GM23248 (cell line): ENCODE measurements around the gene RNF224. TPM values are rescaled to one million over a fixed set of nuclear protein-coding genes. Genes with fewer than 3 reads are reported as not detected.

ENCODE experiments used
- DNase-seq: peaks from one replicate; pipeline ENCODE4 v3.0.0-alpha.2; 2015
- H2AFZ ChIP-seq: fragments of 200-600 bp; sonication (generic); 2 replicates; pipeline ENCODE4 v1.6.1; 2016; ENCODE audit warnings: antibody characterized with exemption
- H3F3A ChIP-seq: fragments of 200-600 bp; sonication (generic); 2 replicates; pipeline ENCODE4 v1.6.1; 2016; ENCODE audit warnings: mild to moderate bottlenecking, antibody characterized with exemption, mixed run types; ENCODE audit not compliant: insufficient read depth
- H3K27ac ChIP-seq: fragments of 200-600 bp; sonication (generic); 2 replicates; pipeline ENCODE4 v1.5.1; 2016; ENCODE audit warnings: mild to moderate bottlenecking
- H3K27me3 ChIP-seq: fragments of 200-600 bp; sonication (generic); replicated peaks from 2 replicates; pipeline ENCODE4 v1.6.1; 2016; ENCODE audit warnings: mild to moderate bottlenecking; ENCODE audit not compliant: insufficient read depth
- H3K36me3 ChIP-seq: fragments of 200-600 bp; sonication (generic); 2 replicates; pipeline ENCODE4 v1.6.1; 2016; ENCODE audit warnings: low read depth, mild to moderate bottlenecking
- H3K4me1 ChIP-seq: fragments of 200-600 bp; sonication (generic); 2 replicates; pipeline ENCODE4 v1.6.1; 2016; ENCODE audit warnings: mild to moderate bottlenecking; ENCODE audit not compliant: insufficient read depth
- H3K4me2 ChIP-seq: fragments of 200-600 bp; sonication (generic); one replicate; pipeline ENCODE4 v1.6.1; 2016; ENCODE audit warnings: mild to moderate bottlenecking; ENCODE audit not compliant: unreplicated experiment
- H3K4me3 ChIP-seq: fragments of 200-600 bp; sonication (generic); 2 replicates; pipeline ENCODE4 v1.5.1; 2016; ENCODE audit warnings: mild to moderate bottlenecking
- H3K79me2 ChIP-seq: fragments of 200-600 bp; sonication (generic); 2 replicates; pipeline ENCODE4 v1.6.1; 2016; ENCODE audit warnings: mild to moderate bottlenecking; ENCODE audit not compliant: insufficient read depth
- H3K9ac ChIP-seq: fragments of 200-600 bp; sonication (generic); 2 replicates; pipeline ENCODE4 v1.6.1; 2016; ENCODE audit warnings: mild to moderate bottlenecking
- H3K9me2 ChIP-seq: fragments of 200-600 bp; sonication (generic); 2 replicates; pipeline ENCODE4 v1.6.1; 2016; ENCODE audit warnings: mixed run types, mild to moderate bottlenecking, moderate library complexity; ENCODE audit not compliant: insufficient read depth
- H3K9me3 ChIP-seq: fragments of 200-600 bp; sonication (generic); one replicate; pipeline ENCODE4 v1.6.1; 2017; ENCODE audit warnings: low read depth
- H4K20me1 ChIP-seq: fragments of 200-600 bp; sonication (generic); 2 replicates; pipeline ENCODE4 v1.6.0; 2016; ENCODE audit not compliant: insufficient read depth
- EZH2 ChIP-seq: fragments of 200-600 bp; sonication (generic); IDR thresholded peaks from 2 replicates; pipeline ENCODE4 v1.6.1; 2018; ENCODE audit warnings: antibody characterized with exemption, mild to moderate bottlenecking; ENCODE audit not compliant: insufficient read depth, poor library complexity, severe bottlenecking
- EZH2phosphoT487 ChIP-seq: fragments of 200-600 bp; sonication (generic); IDR thresholded peaks from 2 replicates; pipeline ENCODE4 v1.6.1; 2018; ENCODE audit warnings: antibody characterized with exemption, moderate library complexity, mild to moderate bottlenecking, low read depth; ENCODE audit not compliant: insufficient read depth
- WGBS, 2 experiments: methylation state at CpG; one replicate each; pipeline ENCODE4 v1.1.6; 2015 to 2017; ENCODE audit warnings: low lambda C conversion rate in 2 of 2, low coverage in 1 of 2; ENCODE audit errors: missing lambda C conversion rate in 2 of 2; 5-methylcytosine and 5-hydroxymethylcytosine counted together
- in situ Hi-C: fragments of 300-500 bp; cut with MboI; formaldehyde crosslinking; loops from 2 replicates; pipeline ENCODE4 v1.15.0; 2020
- polyA plus RNA-seq: library from polyadenylated mRNA; unstranded; fragments of >200 nt; fragmentation: Nextera tagmentation; extraction: Ambion mirVana; gene quantifications from 2 replicates; pipeline ENCODE4 v1.2.1, GENCODE V29; 2016
- total RNA-seq: library from RNA; depleted of rRNA; stranded (reverse); fragments of >200 nt; shearing (Covaris generic); gene quantifications from 2 replicates; pipeline ENCODE4 v1.2.3, GENCODE V29; 2014

Gene RNF224
- total and polyA plus RNA-seq, 2 experiments from 2014 or later, result not detected

- Histone ChIP-seq H3K9me3 (no peaks in the 10 kb centered on the region), H3K27me3 (no peaks in the 10 kb centered on the region), H2AFZ (no peak overlapping the region), H3K9ac (no peak overlapping the region), H3K4me1 (peaks cover 13% of the 10 kb centered on the region; the same call in 1 of the 2 replicates), H3K4me3 (no peak overlapping the region), H3K36me3 (peaks cover 18% of the 10 kb centered on the region), H3F3A (peaks cover 22% of the 10 kb centered on the region), H4K20me1 (peaks cover 19% of the 10 kb centered on the region; the same call in 1 of the 2 replicates), H3K27ac (no peak overlapping the region), H3K79me2 (peaks cover 31% of the 10 kb centered on the region), H3K9me2 (no peaks in the 10 kb centered on the region), H3K4me2 (no peak overlapping the region)
- in situ Hi-C loops, result no loop called here
- no peak for TF ChIP-seq EZH2phosphoT487
- TF ChIP-seq EZH2, result no peak
- 34 to 37% methylated on average over 36 of the region's 36 CpGs for WGBS, 2 experiments
- peak; percentile 36 for DNase-seq
Measured at GRCh38 chr9:137244486-137245449, 17.5 kb downstream of the RNF224 start.

GRCh38 chr9:137245450-137246421, 18.4 kb downstream of the RNF224 start:
- Histone ChIP-seq H3K4me2 (no peak overlapping the region), H3K27me3 (no peaks in the 10 kb centered on the region), H3K27ac (no peak overlapping the region), H3K9ac (no peak overlapping the region), H2AFZ (no peak overlapping the region), H3K4me3 (no peak overlapping the region), H3K4me1 (peaks cover 13% of the 10 kb centered on the region; the same call in 1 of the 2 replicates), H3F3A (peaks cover 22% of the 10 kb centered on the region), H3K36me3 (peaks cover 18% of the 10 kb centered on the region), H3K9me3 (no peaks in the 10 kb centered on the region), H4K20me1 (peaks cover 19% of the 10 kb centered on the region; the same call in 1 of the 2 replicates), H3K9me2 (no peaks in the 10 kb centered on the region), H3K79me2 (peaks cover 30% of the 10 kb centered on the region)
- no peak for DNase-seq
- in situ Hi-C loops, result no loop called here
- TF ChIP-seq EZH2 (no peak), EZH2phosphoT487 (no peak)
- 81 to 82% methylated on average over 25 of the region's 25 CpGs for WGBS, 2 experiments

- H4K20me1 ChIP-seq, result peaks cover 17% of the 10 kb centered on the region; the same call in 1 of the 2 replicates
- no peak overlapping the region for H3K9ac ChIP-seq
- no peak overlapping the region for H3K27ac ChIP-seq
- no peak overlapping the region for H3K4me3 ChIP-seq
- peaks cover 11% of the 10 kb centered on the region; the same call in 1 of the 2 replicates for H3K4me1 ChIP-seq
- no peak for DNase-seq
- peaks cover 22% of the 10 kb centered on the region for H3F3A ChIP-seq
- in situ Hi-C loops, result no loop called here
- H3K9me2 ChIP-seq, result no peaks in the 10 kb centered on the region
- peaks cover 12% of the 10 kb centered on the region for H3K36me3 ChIP-seq
- H3K27me3 ChIP-seq, result no peaks in the 10 kb centered on the region
- no peaks in the 10 kb centered on the region for H3K9me3 ChIP-seq
- TF ChIP-seq EZH2 (no peak), EZH2phosphoT487 (no peak)
- WGBS, 2 experiments, result 71% methylated on average over 20 of the region's 20 CpGs
- peaks cover 22% of the 10 kb centered on the region for H3K79me2 ChIP-seq
- H2AFZ ChIP-seq, result no peak overlapping the region
- H3K4me2 ChIP-seq, result no peak overlapping the region
Measured at GRCh38 chr9:137247135-137247915, 20.0 kb downstream of the RNF224 start.
